K562 (cell line): Measurements from ENCODE around the gene SMIM30. TPM values are rescaled to one million over a fixed set of nuclear protein-coding genes. Genes with fewer than 3 reads are reported as not detected.
A peak's percentile ranks its signal among the peaks of the same experiment; 100 is the strongest.

ENCODE experiments used
- ATAC-seq: fragments of 200-7000 bp; cut with Tn5 transposase; 3 replicates; pipeline ENCODE4 v1.9.1; 2020; ENCODE audit warnings: moderate library complexity
- BruUV-seq: library from RNA; stranded (reverse); fragments of 400-500 nt; replicated peaks from 2 replicates; lab custom pipeline; 2021; lab: Mats Ljungman, UMichigan
- CTCF ChIA-PET: fragments of 300-600 bp; formaldehyde crosslinking; extraction: SDS; loops from one replicate; lab custom pipeline; 2021; ENCODE audit warnings: low intra/inter-chr PET ratio; lab: Yijun Ruan, JAX
- POLR2A ChIA-PET: fragments of 300-600, 350-650 bp; sonication (Branson Sonifier 250); formaldehyde crosslinking; extraction: SDS; loops from one replicate; lab custom pipeline; 2021; ENCODE audit warnings: antibody characterized with exemption, inconsistent platforms; lab: Yijun Ruan, JAX
- DNase-seq, 4 experiments: peaks; one replicate each; pipeline versions ENCODE4 v3.0.0 to v3.0.0-alpha.2; 2011 to 2018; ENCODE audit warnings: low spot score in 3 of 4, mixed read lengths in 3 of 4; ENCODE audit errors: extremely low read depth in 1 of 4
- FAIRE-seq: peaks from 2 replicates; lab custom pipeline; 2011; peaks lifted over from hg19 to GRCh38; lab: Jason Lieb, UNC
- H2AFZ ChIP-seq: 2 replicates; pipeline ENCODE4 v1.6.0; 2011; ENCODE audit warnings: low read depth, low read length, control low read depth, inconsistent platforms
- H3K27ac ChIP-seq: fragments of 200-600 bp; 3 replicates; pipeline ENCODE4 v1.8.0; 2011; ENCODE audit warnings: low read depth, mild to moderate bottlenecking, control low read depth, inconsistent platforms, low read length, moderate library complexity, mixed read lengths; ENCODE audit errors: extremely low read depth
- H3K27me3 ChIP-seq, 2 experiments: fragments of 300-600 bp in 1 of 2; 2 replicates in 1 of 2; 3 replicates in 1 of 2; pipeline versions ENCODE4 v1.6.0 to v1.8.0; 2011; ENCODE audit warnings: inconsistent platforms in 2 of 2, low read length in 2 of 2, mild to moderate bottlenecking in 1 of 2, mixed read lengths in 1 of 2, moderate library complexity in 1 of 2; ENCODE audit not compliant: control insufficient read depth in 2 of 2, insufficient read depth in 2 of 2
- H3K36me3 ChIP-seq: fragments of 300-600 bp; 3 replicates; pipeline ENCODE4 v1.8.0; 2011; ENCODE audit warnings: mild to moderate bottlenecking, low read length, inconsistent platforms; ENCODE audit not compliant: control insufficient read depth, insufficient read depth
- H3K4me1 ChIP-seq, 2 experiments: fragments of 200-600 bp in 1 of 2; replicated peaks in 1 of 2; 2 replicates in 1 of 2; 3 replicates in 1 of 2; pipeline versions ENCODE4 v1.5.1 to v1.8.0; 2011; ENCODE audit warnings: inconsistent platforms in 2 of 2, low read length in 2 of 2, mild to moderate bottlenecking in 1 of 2, mixed read lengths in 1 of 2, moderate library complexity in 1 of 2; ENCODE audit not compliant: control insufficient read depth in 2 of 2, insufficient read depth in 2 of 2
- H3K4me2 ChIP-seq: 2 replicates; pipeline ENCODE4 v1.6.1; 2011; ENCODE audit warnings: low read length, control low read depth, inconsistent platforms, mixed read lengths; ENCODE audit not compliant: insufficient read depth
- H3K4me3 ChIP-seq: fragments of 200-600 bp; sonication (generic), shearing (Covaris generic); 2 replicates; pipeline ENCODE4 v1.5.1; 2016; ENCODE audit warnings: control low read depth, inconsistent platforms
- H3K79me2 ChIP-seq: fragments of 200-600 bp; 3 replicates; pipeline ENCODE4 v1.8.0; 2011; ENCODE audit warnings: low read length, inconsistent platforms; ENCODE audit not compliant: control insufficient read depth, insufficient read depth
- H3K9ac ChIP-seq, 2 experiments: 2 replicates each; pipeline versions ENCODE4 v1.6.0 to v1.6.1; 2011; ENCODE audit warnings: low read depth in 2 of 2, low read length in 2 of 2, control low read depth in 1 of 2, inconsistent platforms in 1 of 2, mild to moderate bottlenecking in 1 of 2, mixed read lengths in 1 of 2; ENCODE audit not compliant: insufficient read depth in 1 of 2
- H3K9me1 ChIP-seq: one replicate; pipeline ENCODE4 v1.6.0; 2011; ENCODE audit warnings: inconsistent platforms, mild to moderate bottlenecking, low read length, moderate library complexity; ENCODE audit not compliant: control insufficient read depth, insufficient read depth
- H3K9me3 ChIP-seq: replicated peaks from 2 replicates; pipeline ENCODE4 v1.5.1; 2011; ENCODE audit warnings: low read depth, low read length, inconsistent platforms; ENCODE audit not compliant: control insufficient read depth, insufficient read depth
- H4K20me1 ChIP-seq: replicated peaks from 2 replicates; pipeline ENCODE4 v1.6.1; 2011; ENCODE audit warnings: low read length, inconsistent platforms, mixed read lengths; ENCODE audit not compliant: control insufficient read depth, insufficient read depth
- BMI1 ChIP-seq: fragments of 150-350 bp; IDR thresholded peaks from 2 replicates; pipeline ENCODE4 v1.6.1; 2014; ENCODE audit warnings: low read length
- DACH1 ChIP-seq: fragments of 450-650 bp; IDR thresholded peaks from 2 replicates; pipeline ENCODE4 v1.6.1; 2018; ENCODE audit not compliant: partially characterized antibody
- GATAD2B ChIP-seq: fragments of 450-650 bp; IDR thresholded peaks from 2 replicates; pipeline ENCODE4 v1.6.1; 2017; ENCODE audit warnings: mild to moderate bottlenecking, borderline replicate concordance
- ZNF511 ChIP-seq: sonication (generic); formaldehyde crosslinking; IDR thresholded peaks from 2 replicates; pipeline ENCODE4 v1.8.0; 2022; ENCODE audit warnings: mild to moderate bottlenecking, missing genetic modification reagents
- ZNF561 ChIP-seq: fragments of 450-650 bp; formaldehyde crosslinking; conservative IDR thresholded peaks from 2 replicates; pipeline ENCODE4 v1.4.0; 2020; ENCODE audit warnings: mild to moderate bottlenecking, moderate library complexity
- WGBS: fragments of 100-300 bp; shearing (Covaris generic); methylation state at CpG from one replicate; pipeline ENCODE4 v1.1.6; 2016; ENCODE audit warnings: low coverage, mixed read lengths; ENCODE audit not compliant: insufficient coverage; ENCODE audit errors: missing lambda C conversion rate; 5-methylcytosine and 5-hydroxymethylcytosine counted together
- in situ Hi-C: fragments of 300-500 bp; cut with MboI; formaldehyde crosslinking; loops from 4 replicates; pipeline ENCODE4 v1.15.0; 2018; ENCODE audit warnings: inconsistent platforms, mixed read lengths
- intact Hi-C: fragments of 100-400 bp; cut with micrococcal nuclease; formaldehyde crosslinking; loops from 2 replicates; pipeline ENCODE4 v1.14.2; 2022
- polyA plus RNA-seq, 8 experiments: library from polyadenylated mRNA; depleted of rRNA in 4 of 8; stranded (reverse) in 5 of 8; unstranded in 3 of 8; fragments of >200 nt; fragmentation: Nextera tagmentation in 2 of 8; fragmentation: Illumina TruSeq in 1 of 8; extraction: Ambion mirVana in 2 of 8; extraction: Trizol in 1 of 8; gene quantifications; 2 replicates each; pipeline versions ENCODE4 v1.2.1 to v1.2.3, GENCODE V29; 2011 to 2014; ENCODE audit warnings: inconsistent platforms in 1 of 8, missing spikeins in 1 of 8
- total RNA-seq, 7 experiments: library from RNA; depleted of rRNA in 6 of 7; stranded (reverse); fragments of >200 nt in 6 of 7; fragmentation: Illumina TruSeq in 2 of 7; extraction: Trizol in 2 of 7; gene quantifications; 2 replicates each; pipeline versions ENCODE4 v1.2.1 to v1.2.3, GENCODE V29; 2011 to 2021; ENCODE audit warnings: low replicate concordance in 1 of 7

Gene SMIM30
- total and polyA plus RNA-seq, 9 of the 15 experiments (the other 6 are each of a cell fraction or from before 2014, with no cell fraction given), result 161 to 891 (median 316) TPM

- TF ChIP-seq ZNF511, result no peak
Observed at GRCh38 chr7:113137241-113137640, 18.9 kb upstream of the SMIM30 start (continued).

- in situ Hi-C loops (no loop called here), intact Hi-C loops (no loop called here)
- no peak overlapping the region for H2AFZ ChIP-seq
- 11% methylated on average over 1 of the region's 1 CpG for WGBS
- H3K79me2 ChIP-seq, result no peaks in the 10 kb centered on the region
- H3K9me1 ChIP-seq, result no peaks in the 10 kb centered on the region
- no peak overlapping the region for H3K27ac ChIP-seq
- no peak overlapping the region for H3K9ac ChIP-seq
- DNase-seq (no peak), ATAC-seq (no peak)
- H3K4me3 ChIP-seq, result no peak overlapping the region
- no TSS peak for BruUV-seq
- TF ChIP-seq GATAD2B, result peak; percentile 61; the same call in 1 of the 2 replicates
- peak; percentile 96 for TF ChIP-seq DACH1
- TF ChIP-seq BMI1, result no peak
- TF ChIP-seq ZNF561, result no peak
- TF ChIP-seq, all 486 proteins: peak for 2
- Histone ChIP-seq H3K36me3 (no peaks in the 10 kb centered on the region), H3K9me3 (no peaks in the 10 kb centered on the region; the same call in 1 of the 2 replicates), H4K20me1 (no peaks in the 10 kb centered on the region), H3K27me3 (no peaks in the 10 kb centered on the region), H3K4me2 (no peak overlapping the region), H3K4me1 (no peaks in the 10 kb centered on the region; a peak in 1 of 5 replicates)
- no peak for FAIRE-seq
- ChIA-PET POLR2A (interaction anchor here (1.0 kb wide), 1 partner anchor 15 kb away, joined by 3 read pairs; no protein-coding TSS in a partner anchor), CTCF (no interaction called here)
Observed at GRCh38 chr7:113134025-113134424, 15.7 kb upstream of the SMIM30 start.
